Peyer's patch (tissue), 4 donors: Measurements from ENCODE around the gene ZBED6.
"Not testable (repeated sequence)": the region's sequence is repeated elsewhere in the genome, so short reads cannot be mapped to it uniquely, and the experiment has no call there.

Source experiments
- POLR2A ChIP-seq, 2 donors: fragments of 450-650 bp; IDR thresholded peaks; one replicate each; pipeline ENCODE4 v1.5.1; 2017; ENCODE audit warnings: antibody characterized with exemption in 2 of 2, mild to moderate bottlenecking in 2 of 2, moderate library complexity in 2 of 2
- TF ChIP-seq, protein P1 (sequence below), 6 experiments: fragments of 450-650 bp in 4 of 6; fragments of 200-600 bp in 2 of 6; sonication (generic) in 1 of 6; IDR thresholded peaks; one replicate each; pipeline ENCODE4 v1.5.1; 2017 to 2019; ENCODE audit warnings: antibody characterized with exemption in 6 of 6, mild to moderate bottlenecking in 3 of 6, moderate library complexity in 1 of 6

DNA sequence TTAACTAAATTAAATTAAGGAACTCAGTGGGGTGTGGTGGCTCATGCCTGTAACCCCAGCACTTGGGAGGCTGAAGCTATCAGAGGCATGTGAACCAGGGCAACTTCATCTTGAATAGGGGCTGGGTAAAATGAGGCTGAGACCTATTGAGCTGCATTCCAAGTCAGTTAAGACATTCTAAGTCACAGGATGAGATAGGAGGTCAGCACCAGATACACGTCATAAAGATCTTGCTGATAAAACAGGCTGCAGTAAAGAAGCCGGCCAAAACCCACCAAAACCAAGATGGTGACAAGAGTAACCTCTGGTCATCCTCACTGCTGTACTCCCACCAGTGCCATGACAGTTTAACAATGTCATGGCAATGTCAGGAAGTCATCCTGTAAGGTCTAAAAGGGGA is 36.7 kb upstream of the ZBED6 start:
- TF ChIP-seq POLR2A (IDR thresholded peaks at IDR 0.05), result not testable (repeated sequence)
- TF ChIP-seq, protein P1, sequence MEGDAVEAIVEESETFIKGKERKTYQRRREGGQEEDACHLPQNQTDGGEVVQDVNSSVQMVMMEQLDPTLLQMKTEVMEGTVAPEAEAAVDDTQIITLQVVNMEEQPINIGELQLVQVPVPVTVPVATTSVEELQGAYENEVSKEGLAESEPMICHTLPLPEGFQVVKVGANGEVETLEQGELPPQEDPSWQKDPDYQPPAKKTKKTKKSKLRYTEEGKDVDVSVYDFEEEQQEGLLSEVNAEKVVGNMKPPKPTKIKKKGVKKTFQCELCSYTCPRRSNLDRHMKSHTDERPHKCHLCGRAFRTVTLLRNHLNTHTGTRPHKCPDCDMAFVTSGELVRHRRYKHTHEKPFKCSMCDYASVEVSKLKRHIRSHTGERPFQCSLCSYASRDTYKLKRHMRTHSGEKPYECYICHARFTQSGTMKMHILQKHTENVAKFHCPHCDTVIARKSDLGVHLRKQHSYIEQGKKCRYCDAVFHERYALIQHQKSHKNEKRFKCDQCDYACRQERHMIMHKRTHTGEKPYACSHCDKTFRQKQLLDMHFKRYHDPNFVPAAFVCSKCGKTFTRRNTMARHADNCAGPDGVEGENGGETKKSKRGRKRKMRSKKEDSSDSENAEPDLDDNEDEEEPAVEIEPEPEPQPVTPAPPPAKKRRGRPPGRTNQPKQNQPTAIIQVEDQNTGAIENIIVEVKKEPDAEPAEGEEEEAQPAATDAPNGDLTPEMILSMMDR (IDR thresholded peaks at IDR 0.05), result not testable (repeated sequence)
